SH-SY5Y (cell line): ENCODE data around the gene KCNAB3.

Experiments used
- GATA2 ChIP-seq: IDR thresholded peaks from 2 replicates; pipeline ENCODE4 v1.6.1; 2011; ENCODE audit warnings: mild to moderate bottlenecking, low read depth, low read length
- GATA3 ChIP-seq: IDR thresholded peaks from 2 replicates; pipeline ENCODE4 v1.6.1; 2011; ENCODE audit warnings: low read depth, mild to moderate bottlenecking, low read length, moderate library complexity

DNA sequence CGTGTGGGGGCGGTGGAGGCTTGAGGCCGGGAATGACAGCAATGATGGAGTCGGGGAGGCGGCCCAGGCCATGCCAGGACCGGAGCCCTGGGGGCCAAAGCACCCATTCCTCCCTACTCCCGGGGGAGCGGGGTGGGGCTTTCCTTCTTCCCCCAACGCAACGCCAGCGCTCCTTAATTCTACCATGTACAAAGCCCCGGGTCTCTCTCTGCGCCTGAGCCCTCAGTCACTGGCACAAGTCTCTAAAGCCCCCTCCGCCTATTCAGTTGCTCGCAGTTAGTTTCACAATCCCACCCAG is 13.3 kb downstream of the KCNAB3 start:
- no peak for TF ChIP-seq GATA2
- TF ChIP-seq GATA3 = no peak
